Measurements from ENCODE around the gene LDAH. TPM values are rescaled to one million over a fixed set of nuclear protein-coding genes. Genes with fewer than 3 reads are reported as not detected.
"Not testable (repeated sequence)": the region's sequence is repeated elsewhere in the genome, so short reads cannot be mapped to it uniquely, and the experiment has no call there.

LDAH gene
- total and polyA plus RNA-seq, 2 experiments from 2014 or later: 13.2 to 27.6 TPM

GRCh38 chr2:20722592-20723240, 100.2 kb downstream of the LDAH start:
- no peak overlapping the region for H3K4me3 ChIP-seq
- no peak overlapping the region for H2AFZ ChIP-seq
- peaks cover 9% of the 10 kb centered on the region; the same call in 1 of the 2 replicates for H3K79me2 ChIP-seq (ENCODE audit: insufficient read depth)
- DNase-seq: no peak
- no peaks in the 10 kb centered on the region for H3K36me3 ChIP-seq (ENCODE audit: low read depth)
- no peaks in the 10 kb centered on the region for H3K27me3 ChIP-seq (replicated peaks; ENCODE audit: insufficient read depth)
- in situ Hi-C loops (cut with MboI): no loop called here
- H3K4me1 ChIP-seq (ENCODE audit: insufficient read depth): peaks cover 5% of the 10 kb centered on the region; the same call in 1 of the 2 replicates
- H3K9me2 ChIP-seq (ENCODE audit: insufficient read depth): no peaks in the 10 kb centered on the region
- H3K4me2 ChIP-seq (ENCODE audit: unreplicated experiment): no peak overlapping the region
- no peaks in the 10 kb centered on the region for H3K9me3 ChIP-seq (ENCODE audit: low read depth)
- H3F3A ChIP-seq (ENCODE audit: insufficient read depth): no peaks in the 10 kb centered on the region
- H3K9ac ChIP-seq: no peak overlapping the region
- TF ChIP-seq EZH2 (IDR thresholded peaks at IDR 0.05; ENCODE audit: insufficient read depth, poor library complexity, severe bottlenecking) (no peak), EZH2phosphoT487 (IDR thresholded peaks at IDR 0.05; ENCODE audit: insufficient read depth, low read depth) (no peak)
- 98 to 100% methylated on average over 1 of the region's 1 CpG for WGBS, 2 experiments (ENCODE audit: low coverage in 1 of 2, low lambda C conversion rate in 2 of 2, missing lambda C conversion rate in 2 of 2)
- H4K20me1 ChIP-seq (ENCODE audit: insufficient read depth): 0 out of 2 replicates have a peak, but pooled peaks cover 4% of the 10 kb centered on the region
- no peak overlapping the region for H3K27ac ChIP-seq

GRCh38 chr2:20717641-20718040, 105.3 kb downstream of the LDAH start:
- Histone ChIP-seq H3K9me2 (ENCODE audit: insufficient read depth) (no peaks in the 10 kb centered on the region), H2AFZ (no peak overlapping the region), H3K27ac (no peak overlapping the region), H3K9me3 (ENCODE audit: low read depth) (no peaks in the 10 kb centered on the region), H3K4me1 (ENCODE audit: insufficient read depth) (no peaks in the 10 kb centered on the region), H3K9ac (no peak overlapping the region), H4K20me1 (ENCODE audit: insufficient read depth) (0 out of 2 replicates have a peak, but pooled peaks cover 4% of the 10 kb centered on the region), H3F3A (ENCODE audit: insufficient read depth) (no peaks in the 10 kb centered on the region), H3K27me3 (replicated peaks; ENCODE audit: insufficient read depth) (no peaks in the 10 kb centered on the region), H3K36me3 (ENCODE audit: low read depth) (no peaks in the 10 kb centered on the region), H3K4me2 (ENCODE audit: unreplicated experiment) (no peak overlapping the region), H3K79me2 (ENCODE audit: insufficient read depth) (peaks cover 9% of the 10 kb centered on the region; the same call in 1 of the 2 replicates), H3K4me3 (no peak overlapping the region)
- no peak for TF ChIP-seq EZH2 (IDR thresholded peaks at IDR 0.05; ENCODE audit: insufficient read depth, poor library complexity, severe bottlenecking)
- no peak for TF ChIP-seq EZH2phosphoT487 (IDR thresholded peaks at IDR 0.05; ENCODE audit: insufficient read depth, low read depth)
- DNase-seq: no peak
- WGBS, 2 experiments (ENCODE audit: low coverage in 1 of 2, low lambda C conversion rate in 2 of 2, missing lambda C conversion rate in 2 of 2): 74 to 84% methylated on average over 1 of the region's 1 CpG
- in situ Hi-C loops (cut with MboI): no loop called here

- H2AFZ ChIP-seq; H3K9ac ChIP-seq; H3F3A ChIP-seq (ENCODE audit: insufficient read depth); H3K9me2 ChIP-seq (ENCODE audit: insufficient read depth); H3K27ac ChIP-seq; DNase-seq; H3K36me3 ChIP-seq (ENCODE audit: low read depth); H4K20me1 ChIP-seq (ENCODE audit: insufficient read depth); in situ Hi-C loops (cut with MboI); H3K79me2 ChIP-seq (ENCODE audit: insufficient read depth); H3K4me2 ChIP-seq (ENCODE audit: unreplicated experiment); H3K4me3 ChIP-seq; H3K27me3 ChIP-seq (replicated peaks; ENCODE audit: insufficient read depth); H3K4me1 ChIP-seq (ENCODE audit: insufficient read depth); H3K9me3 ChIP-seq (ENCODE audit: low read depth): not testable (repeated sequence)
- WGBS, 2 experiments (ENCODE audit: low coverage in 1 of 2, low lambda C conversion rate in 2 of 2, missing lambda C conversion rate in 2 of 2): 95 to 97% methylated on average over 3 of the region's 3 CpGs
Observed at GRCh38 chr2:20716164-20716563, 106.7 kb downstream of the LDAH start.

GRCh38 chr2:20714412-20714811, 108.5 kb downstream of the LDAH start:
- H3K4me3 ChIP-seq; H4K20me1 ChIP-seq (ENCODE audit: insufficient read depth); H3K4me2 ChIP-seq (ENCODE audit: unreplicated experiment); H3F3A ChIP-seq (ENCODE audit: insufficient read depth); H3K36me3 ChIP-seq (ENCODE audit: low read depth); H3K9me3 ChIP-seq (ENCODE audit: low read depth); H3K27ac ChIP-seq; DNase-seq; H3K79me2 ChIP-seq (ENCODE audit: insufficient read depth); H3K9me2 ChIP-seq (ENCODE audit: insufficient read depth); H2AFZ ChIP-seq; H3K27me3 ChIP-seq (replicated peaks; ENCODE audit: insufficient read depth); H3K4me1 ChIP-seq (ENCODE audit: insufficient read depth); H3K9ac ChIP-seq; in situ Hi-C loops (cut with MboI): not testable (repeated sequence)
- 89 to 91% methylated on average over 2 of the region's 2 CpGs for WGBS, 2 experiments (ENCODE audit: low coverage in 1 of 2, low lambda C conversion rate in 2 of 2, missing lambda C conversion rate in 2 of 2)

GRCh38 chr2:20713585-20713984, 109.3 kb downstream of the LDAH start:
- H3K36me3 ChIP-seq (ENCODE audit: low read depth); H3K9me3 ChIP-seq (ENCODE audit: low read depth); H3K9me2 ChIP-seq (ENCODE audit: insufficient read depth); H3K4me3 ChIP-seq; H3K27me3 ChIP-seq (replicated peaks; ENCODE audit: insufficient read depth); H3K79me2 ChIP-seq (ENCODE audit: insufficient read depth); H3K4me1 ChIP-seq (ENCODE audit: insufficient read depth); H3K4me2 ChIP-seq (ENCODE audit: unreplicated experiment); H3F3A ChIP-seq (ENCODE audit: insufficient read depth); H3K27ac ChIP-seq; H4K20me1 ChIP-seq (ENCODE audit: insufficient read depth); H3K9ac ChIP-seq; in situ Hi-C loops (cut with MboI); H2AFZ ChIP-seq; DNase-seq: not testable (repeated sequence)
- 92 to 95% methylated on average over 3 of the region's 3 CpGs for WGBS, 2 experiments (ENCODE audit: low coverage in 1 of 2, low lambda C conversion rate in 2 of 2, missing lambda C conversion rate in 2 of 2)

- H4K20me1 ChIP-seq (ENCODE audit: insufficient read depth); H3K9ac ChIP-seq; H3K9me2 ChIP-seq (ENCODE audit: insufficient read depth); H3K27me3 ChIP-seq (replicated peaks; ENCODE audit: insufficient read depth); H3K79me2 ChIP-seq (ENCODE audit: insufficient read depth); H3K4me2 ChIP-seq (ENCODE audit: unreplicated experiment); DNase-seq; H3K27ac ChIP-seq; H3K36me3 ChIP-seq (ENCODE audit: low read depth); H3F3A ChIP-seq (ENCODE audit: insufficient read depth); H3K9me3 ChIP-seq (ENCODE audit: low read depth); in situ Hi-C loops (cut with MboI); H2AFZ ChIP-seq; H3K4me3 ChIP-seq; H3K4me1 ChIP-seq (ENCODE audit: insufficient read depth): not testable (repeated sequence)
- 97% methylated on average over 7 of the region's 7 CpGs for WGBS, 2 experiments (ENCODE audit: low coverage in 1 of 2, low lambda C conversion rate in 2 of 2, missing lambda C conversion rate in 2 of 2)
Observed at GRCh38 chr2:20711641-20712040, 111.3 kb downstream of the LDAH start.

Measured in GM23248 (cell line).